GM15510 (cell line): ENCODE results near the gene ZNF276.

ENCODE experiments used
- POLR2A ChIP-seq: IDR thresholded peaks from 3 replicates; pipeline ENCODE4 v1.6.1; 2011; ENCODE audit warnings: borderline replicate concordance; ENCODE audit not compliant: insufficient read length; ENCODE audit errors: extremely low read depth

Gene ZNF276

GRCh38 chr16:89693931-89694783, 27.2 kb upstream of the ZNF276 start:
- no peak for TF ChIP-seq POLR2A

GRCh38 chr16:89695086-89695874, 26.1 kb upstream of the ZNF276 start:
- no peak for TF ChIP-seq POLR2A

- TF ChIP-seq POLR2A, result no peak
Observed at GRCh38 chr16:89695875-89696669, 25.3 kb upstream of the ZNF276 start.

- no peak for TF ChIP-seq POLR2A
Observed at GRCh38 chr16:89696670-89697128, 24.6 kb upstream of the ZNF276 start.

GRCh38 chr16:89697161-89697615, 24.1 kb upstream of the ZNF276 start:
- no peak for TF ChIP-seq POLR2A

- no peak for TF ChIP-seq POLR2A
Observed at GRCh38 chr16:89697616-89698331, 23.6 kb upstream of the ZNF276 start.

- TF ChIP-seq POLR2A, result peak; percentile 31
Observed at GRCh38 chr16:89700100-89700648, 21.2 kb upstream of the ZNF276 start.

- no peak for TF ChIP-seq POLR2A
Observed at GRCh38 chr16:89700649-89701424, 20.5 kb upstream of the ZNF276 start.

- TF ChIP-seq POLR2A, result peak; percentile 70
Observed at GRCh38 chr16:89701425-89702406, 19.6 kb upstream of the ZNF276 start, which contains the start of gene SPATA2L. TSS of gene SPATA2L (minus strand) at chr16:89701705. CDS start at chr16:89701232, 473 bp downstream.

- TF ChIP-seq POLR2A, result no peak
Observed at GRCh38 chr16:89704281-89704680, 17.1 kb upstream of the ZNF276 start.

- no peak for TF ChIP-seq POLR2A
Observed at GRCh38 chr16:89705006-89705405, 16.3 kb upstream of the ZNF276 start.
